Mucosa of descending colon (tissue), 3 donors: ENCODE measurements around the gene SLC7A14. TPM values are rescaled to one million over a fixed set of nuclear protein-coding genes. Genes with fewer than 3 reads are reported as not detected.

Experiments
- ATAC-seq: fragments of 200-7000 bp; cut with Tn5 transposase; one replicate; pipeline ENCODE4 v1.9.1; 2020; ENCODE audit warnings: mild to moderate bottlenecking, moderate library complexity
- DNase-seq, 3 donors: peaks; one replicate each; pipeline ENCODE4 v3.0.0-alpha.2; 2020
- H3K36me3 ChIP-seq: fragments of 200-600 bp; one replicate; pipeline ENCODE4 v1.8.0; 2021; ENCODE audit warnings: low read depth, mild to moderate bottlenecking
- H3K4me1 ChIP-seq: fragments of 200-600 bp; one replicate; pipeline ENCODE4 v1.8.0; 2021; ENCODE audit warnings: low read depth, mild to moderate bottlenecking
- H3K4me3 ChIP-seq: fragments of 200-600 bp; one replicate; pipeline ENCODE4 v1.8.0; 2021; ENCODE audit warnings: mild to moderate bottlenecking
- H3K9me3 ChIP-seq: fragments of 200-600 bp; one replicate; pipeline ENCODE4 v1.8.0; 2021; ENCODE audit warnings: mild to moderate bottlenecking
- intact Hi-C, 2 donors: fragments of 100-400 bp; cut with DNase I in 1 of 2; cut with micrococcal nuclease in 1 of 2; formaldehyde crosslinking; loops; one replicate each; pipeline versions ENCODE4 v1.11.0 to v1.11.1; 2022; cut with DNase I, micrococcal nuclease
- total RNA-seq, 3 donors: library from RNA; stranded (reverse); fragmentation: NEBNext Ultra II Directional in 2 of 3; extraction: Animal tissue kit (Norgen Biotek cat#: 25700) in 2 of 3; gene quantifications; one replicate each; pipeline versions ENCODE4 v1.2.1 to v1.2.4, GENCODE V29; 2021 to 2023
- TF ChIP-seq, protein P1 (sequence below): fragments of 200-600 bp; IDR thresholded peaks from one replicate; pipeline ENCODE4 v1.8.0; 2022; ENCODE audit warnings: antibody characterized with exemption, mild to moderate bottlenecking
- donor health status: DM: no; HTN: no; CAD: no; lungs with moderate emphysema.
- donor health status: DM: no; HTN: no; CAD: no.
- donor health status: DM: no; HTN: yes; CAD: no.

SLC7A14 gene
- total RNA-seq, 3 donors from 2014 or later, result 0.26 to 2.9 (median 0.29) TPM

DNA sequence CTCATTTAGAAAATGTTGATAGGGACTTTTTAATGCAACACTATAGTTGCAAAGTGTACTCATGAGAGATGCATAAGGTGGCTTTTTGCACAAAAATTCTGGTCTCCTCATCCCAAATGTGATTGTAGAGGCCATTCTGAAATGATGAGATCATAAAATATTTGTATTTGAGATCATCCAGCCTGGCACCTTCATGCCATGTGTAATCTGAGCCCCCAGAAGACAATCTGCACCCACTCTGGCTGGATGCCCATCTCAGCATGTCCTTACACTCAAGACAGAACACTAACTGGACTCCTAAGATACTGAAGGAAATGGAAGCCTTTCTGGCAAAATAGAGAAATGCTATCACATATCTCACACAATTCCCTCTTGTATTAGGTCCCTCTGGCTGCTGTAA lies 49.2 kb downstream of the SLC7A14 start:
- no peaks in the 10 kb centered on the region for H3K4me1 ChIP-seq
- ATAC-seq, result no peak
- no peak overlapping the region for H3K4me3 ChIP-seq
- intact Hi-C loops, result no loop called here
- TF ChIP-seq, protein P1, sequence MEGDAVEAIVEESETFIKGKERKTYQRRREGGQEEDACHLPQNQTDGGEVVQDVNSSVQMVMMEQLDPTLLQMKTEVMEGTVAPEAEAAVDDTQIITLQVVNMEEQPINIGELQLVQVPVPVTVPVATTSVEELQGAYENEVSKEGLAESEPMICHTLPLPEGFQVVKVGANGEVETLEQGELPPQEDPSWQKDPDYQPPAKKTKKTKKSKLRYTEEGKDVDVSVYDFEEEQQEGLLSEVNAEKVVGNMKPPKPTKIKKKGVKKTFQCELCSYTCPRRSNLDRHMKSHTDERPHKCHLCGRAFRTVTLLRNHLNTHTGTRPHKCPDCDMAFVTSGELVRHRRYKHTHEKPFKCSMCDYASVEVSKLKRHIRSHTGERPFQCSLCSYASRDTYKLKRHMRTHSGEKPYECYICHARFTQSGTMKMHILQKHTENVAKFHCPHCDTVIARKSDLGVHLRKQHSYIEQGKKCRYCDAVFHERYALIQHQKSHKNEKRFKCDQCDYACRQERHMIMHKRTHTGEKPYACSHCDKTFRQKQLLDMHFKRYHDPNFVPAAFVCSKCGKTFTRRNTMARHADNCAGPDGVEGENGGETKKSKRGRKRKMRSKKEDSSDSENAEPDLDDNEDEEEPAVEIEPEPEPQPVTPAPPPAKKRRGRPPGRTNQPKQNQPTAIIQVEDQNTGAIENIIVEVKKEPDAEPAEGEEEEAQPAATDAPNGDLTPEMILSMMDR, result no peak
- no peaks in the 10 kb centered on the region for H3K9me3 ChIP-seq
- H3K36me3 ChIP-seq, result no peaks in the 10 kb centered on the region
- DNase-seq, result no peak

DNA sequence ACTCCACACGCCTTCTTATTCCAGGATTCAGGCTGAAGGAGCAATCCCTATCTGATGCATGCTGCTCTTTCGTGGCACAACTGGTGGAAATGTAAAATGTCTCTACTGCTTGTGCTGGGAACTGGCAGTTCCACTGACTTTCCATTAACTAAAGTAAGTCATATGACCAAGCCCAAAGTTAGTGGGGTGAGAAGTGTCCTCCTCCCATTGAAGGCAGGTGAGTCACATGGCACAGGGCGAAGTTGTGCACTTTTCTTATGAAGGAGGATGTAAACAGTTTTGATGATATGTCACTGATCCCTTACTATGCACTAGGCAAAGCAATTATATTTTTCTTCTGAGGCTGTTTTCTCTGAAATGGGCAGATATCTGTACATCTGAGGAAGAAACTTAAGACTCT lies 51.6 kb downstream of the SLC7A14 start:
- no peak for DNase-seq
- no peaks in the 10 kb centered on the region for H3K36me3 ChIP-seq
- no peak overlapping the region for H3K4me3 ChIP-seq
- TF ChIP-seq, protein P1, result no peak
- H3K9me3 ChIP-seq, result no peaks in the 10 kb centered on the region
- intact Hi-C loops, result no loop called here
- H3K4me1 ChIP-seq, result no peaks in the 10 kb centered on the region
- no peak for ATAC-seq

DNA sequence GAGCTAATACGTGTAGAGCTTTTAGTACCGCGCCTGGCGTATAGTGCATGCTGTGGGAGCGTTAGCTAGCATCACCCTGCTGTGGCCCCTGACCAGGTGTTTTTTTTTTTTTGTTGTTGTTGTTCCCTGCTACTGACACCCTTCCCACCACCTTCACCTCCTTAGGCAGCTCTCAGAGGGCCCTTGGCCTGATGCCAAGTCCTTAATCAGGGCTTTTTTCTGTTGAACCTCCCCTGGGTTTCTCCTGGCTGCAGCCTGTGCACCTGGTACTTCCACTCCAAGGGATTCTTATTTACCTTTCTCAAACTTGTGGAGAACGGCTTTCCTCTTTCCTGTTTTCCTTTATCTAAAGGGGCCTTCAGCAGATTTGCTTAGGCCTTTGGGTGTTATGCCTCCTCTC lies 53.3 kb downstream of the SLC7A14 start:
- intact Hi-C loops, result no loop called here
- no peaks in the 10 kb centered on the region for H3K4me1 ChIP-seq
- no peaks in the 10 kb centered on the region for H3K9me3 ChIP-seq
- TF ChIP-seq, protein P1, result no peak
- H3K4me3 ChIP-seq, result no peak overlapping the region
- DNase-seq, result no peak
- no peaks in the 10 kb centered on the region for H3K36me3 ChIP-seq
- no peak for ATAC-seq

DNA sequence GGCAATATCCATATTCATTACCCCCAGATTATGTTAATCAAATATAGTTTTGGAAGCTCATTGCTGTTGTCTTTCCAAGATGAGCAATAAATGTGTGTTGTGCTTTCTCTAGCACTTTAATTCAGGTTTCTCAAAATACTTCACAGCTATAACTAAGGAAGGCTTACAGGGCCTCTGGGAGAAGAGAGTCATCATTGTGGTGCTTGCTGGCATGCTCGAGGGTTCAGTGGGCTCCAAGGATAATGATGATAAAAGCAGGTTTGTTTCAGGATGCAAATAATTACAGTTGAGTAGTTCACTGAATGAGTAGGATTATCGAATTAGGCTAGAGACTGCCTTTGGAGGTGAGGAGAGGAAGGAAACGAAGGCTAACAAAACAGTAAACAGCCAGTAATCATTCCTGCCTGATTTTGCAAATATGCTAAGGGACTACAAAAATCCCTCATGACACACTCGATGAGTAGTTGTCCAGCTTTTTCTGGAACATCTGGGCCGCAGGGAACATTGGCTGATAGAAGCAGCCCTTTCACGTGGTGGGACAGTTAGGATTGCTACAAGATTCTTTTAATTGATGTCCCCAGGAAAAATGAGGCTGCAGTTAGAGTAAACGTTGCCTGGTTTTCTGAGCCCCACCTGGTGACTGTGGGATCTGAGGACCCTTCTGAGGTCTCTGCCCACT lies 54.1 kb downstream of the SLC7A14 start:
- no peaks in the 10 kb centered on the region for H3K4me1 ChIP-seq
- H3K9me3 ChIP-seq, result no peaks in the 10 kb centered on the region
- TF ChIP-seq, protein P1, result no peak
- DNase-seq (no peak), ATAC-seq (no peak)
- intact Hi-C loops, result no loop called here
- H3K4me3 ChIP-seq, result no peak overlapping the region
- H3K36me3 ChIP-seq, result no peaks in the 10 kb centered on the region

DNA sequence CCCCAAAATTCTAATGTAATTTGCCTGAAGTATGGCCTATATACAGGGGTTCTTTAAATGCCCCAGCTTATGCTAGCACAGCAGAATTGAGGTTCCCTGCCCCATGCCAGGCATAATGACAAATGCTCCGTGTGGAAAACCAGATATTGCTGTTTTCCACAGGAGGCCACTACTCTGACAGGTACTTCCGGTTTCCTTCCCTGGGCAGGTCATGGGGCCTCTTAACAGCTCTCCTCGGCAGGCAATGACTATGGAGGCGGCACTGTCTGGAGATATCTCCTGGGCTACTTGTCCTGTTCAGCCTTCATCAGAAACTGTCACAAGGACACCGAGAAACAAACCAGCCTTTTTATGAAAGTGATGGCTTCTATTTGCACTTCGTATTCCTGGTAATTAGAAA lies 54.8 kb downstream of the SLC7A14 start:
- H3K4me1 ChIP-seq, result no peaks in the 10 kb centered on the region
- H3K4me3 ChIP-seq, result no peak overlapping the region
- ATAC-seq (no peak), DNase-seq (no peak)
- no peaks in the 10 kb centered on the region for H3K9me3 ChIP-seq
- intact Hi-C loops, result no loop called here
- TF ChIP-seq, protein P1, result no peak
- no peaks in the 10 kb centered on the region for H3K36me3 ChIP-seq

DNA sequence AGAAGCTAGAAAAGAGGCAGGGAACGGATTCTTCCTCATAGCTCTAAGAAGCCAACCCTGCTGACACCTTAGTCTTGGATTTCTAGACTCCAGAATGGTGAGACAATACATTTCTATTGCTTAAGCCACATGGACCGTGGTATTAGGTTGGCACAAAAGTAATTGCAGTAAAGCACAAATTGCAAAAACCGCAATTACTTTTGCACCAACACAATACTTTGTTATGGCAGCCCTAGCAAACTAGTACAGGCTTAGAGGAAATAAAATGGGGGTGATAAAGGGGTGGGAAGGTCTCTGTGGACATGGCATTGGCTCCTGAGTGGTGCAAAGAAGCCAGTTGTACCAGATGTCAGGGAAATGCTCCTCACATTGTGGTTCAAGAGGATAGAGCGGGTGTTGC lies 56.0 kb downstream of the SLC7A14 start:
- H3K36me3 ChIP-seq, result no peaks in the 10 kb centered on the region
- intact Hi-C loops, result no loop called here
- H3K4me1 ChIP-seq, result no peaks in the 10 kb centered on the region

More for the DNA sequence above, 56.0 kb downstream of the SLC7A14 start:
- ATAC-seq (no peak), DNase-seq (no peak)
- H3K9me3 ChIP-seq, result no peaks in the 10 kb centered on the region
- TF ChIP-seq, protein P1, result no peak
- H3K4me3 ChIP-seq, result no peak overlapping the region
